T-helper 1 cell (primary cell): Measurements from ENCODE around the gene AP4S1.
A peak's percentile ranks its signal among the peaks of the same experiment; 100 is the strongest.
"Not testable (repeated sequence)": the region's sequence is repeated elsewhere in the genome, so short reads cannot be mapped to it uniquely, and the experiment has no call there.

Experiments
- DNase-seq, 5 donors: peaks; one replicate each; pipeline ENCODE4 v3.0.0-alpha.2; 2012 to 2020
- total RNA-seq, 4 donors: gene quantifications; one replicate each; lab custom pipeline; 2026; lab: John Stamatoyannopoulos, UW

The AP4S1 gene, protein sequence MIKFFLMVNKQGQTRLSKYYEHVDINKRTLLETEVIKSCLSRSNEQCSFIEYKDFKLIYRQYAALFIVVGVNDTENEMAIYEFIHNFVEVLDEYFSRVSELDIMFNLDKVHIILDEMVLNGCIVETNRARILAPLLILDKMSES
- total RNA-seq: 17.1 to 26.9 (median 22.7) reads per million in 4 donors

DNA sequence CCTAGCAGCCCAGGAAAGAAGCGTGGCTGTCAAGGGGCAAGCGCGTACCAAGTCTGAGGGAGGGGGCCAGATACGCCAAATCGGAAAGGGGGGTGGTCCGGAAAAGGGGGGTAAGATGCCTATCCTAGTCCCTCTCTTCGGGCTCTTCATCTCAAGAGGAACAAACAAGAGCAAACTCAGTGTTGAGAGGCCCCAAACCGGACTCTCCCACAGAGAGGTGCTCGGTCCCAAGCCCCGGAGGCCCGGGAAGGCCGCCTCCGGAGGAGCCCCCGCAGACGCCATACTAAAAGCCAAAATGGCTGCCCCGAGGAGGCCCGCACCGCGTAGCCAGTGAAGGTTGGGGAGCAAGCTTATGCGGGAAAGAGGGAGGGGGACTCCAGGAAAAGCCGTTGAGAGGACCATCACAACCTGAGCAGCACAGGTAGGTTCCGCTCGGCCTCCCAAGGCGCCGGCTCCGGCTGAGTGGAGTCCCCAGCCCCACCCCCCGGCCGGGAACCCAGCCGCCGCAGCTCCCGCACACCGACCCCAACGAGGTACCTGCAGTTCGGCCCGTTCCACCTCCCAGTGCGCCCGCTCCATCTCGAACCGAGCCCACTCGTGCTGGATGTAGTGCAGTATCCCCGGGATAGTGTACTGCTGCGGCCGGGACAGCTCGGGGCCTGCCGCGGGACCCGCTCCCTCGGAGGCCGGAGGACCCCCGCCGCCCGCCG is at the start of gene AP4S1:
AP4S1 (plus strand) TSS at position 283 of the 710 bp plus-strand sequence. CDS start 40,548 bp downstream, outside the sequence.
- DNase-seq: peak; percentile 27 to 46 (median 31)

DNA sequence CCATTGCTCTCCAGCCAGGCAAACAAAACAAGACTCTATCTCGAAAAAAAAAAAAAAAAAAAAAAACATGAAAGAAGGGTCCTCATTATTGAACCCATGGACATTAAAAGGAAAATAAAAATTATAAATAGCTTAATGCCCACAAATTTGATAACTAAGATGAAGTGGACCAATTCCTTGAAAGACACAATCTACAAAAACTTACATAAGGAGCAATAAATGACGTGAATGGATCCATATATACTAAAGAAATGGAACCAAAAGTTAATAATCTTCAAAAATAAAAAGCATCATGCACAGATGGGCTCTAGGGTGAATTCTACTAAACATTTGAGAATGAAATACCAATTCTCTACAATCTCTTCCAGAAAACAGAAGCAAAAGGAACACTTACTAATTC is 47.7 kb upstream of the AP4S1 start:
- no peak for DNase-seq

DNA sequence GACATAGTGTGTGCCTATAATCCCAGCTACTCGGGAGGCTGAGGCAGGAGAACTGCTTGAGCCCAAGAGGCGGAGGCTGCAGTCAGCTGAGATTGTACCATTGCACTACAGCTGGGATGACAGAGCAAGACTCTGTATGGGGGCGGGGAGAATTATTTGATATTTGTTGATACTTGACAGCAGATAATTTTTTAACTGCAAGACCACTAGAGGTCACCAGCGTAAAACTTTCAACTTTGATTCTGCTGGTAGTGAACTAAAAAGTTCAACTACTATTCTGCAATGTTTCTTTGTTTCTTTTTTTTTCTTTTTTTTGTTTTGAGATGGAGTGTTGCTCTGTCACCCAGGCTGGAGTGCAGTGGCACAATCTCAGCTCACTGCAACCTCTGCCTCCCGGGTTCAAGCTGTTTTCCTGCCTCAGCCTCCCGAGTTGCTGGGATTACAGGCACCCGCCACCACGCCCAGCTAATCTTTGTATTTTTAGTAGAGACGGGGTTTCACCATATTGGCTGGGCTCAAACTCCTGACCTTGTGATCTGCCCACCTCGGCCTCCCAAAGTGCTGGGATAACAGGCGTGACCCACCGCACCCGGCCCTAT is 45.2 kb upstream of the AP4S1 start:
- DNase-seq: peak in 4 of 5 donors; percentile 9 to 45 (median 30)

DNA sequence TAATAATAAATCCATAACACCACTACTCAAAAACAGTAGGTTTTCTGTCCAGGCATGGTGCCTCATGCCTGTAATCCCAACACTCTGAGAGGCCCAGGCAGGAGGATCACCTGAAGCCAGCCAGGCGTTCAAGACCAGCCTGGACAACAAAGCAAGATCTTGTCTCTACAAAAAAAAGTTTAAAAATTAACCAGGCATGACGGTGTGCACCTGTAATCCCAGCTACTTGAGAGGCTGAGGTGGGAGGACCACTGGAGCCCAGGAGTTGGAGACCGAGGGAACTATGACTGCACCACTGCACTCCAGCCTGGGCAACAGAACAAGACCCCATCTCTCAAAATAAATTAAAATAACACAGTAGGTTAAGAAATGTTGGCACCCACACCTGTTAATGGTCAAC is 44.5 kb upstream of the AP4S1 start:
- no peak for DNase-seq

DNA sequence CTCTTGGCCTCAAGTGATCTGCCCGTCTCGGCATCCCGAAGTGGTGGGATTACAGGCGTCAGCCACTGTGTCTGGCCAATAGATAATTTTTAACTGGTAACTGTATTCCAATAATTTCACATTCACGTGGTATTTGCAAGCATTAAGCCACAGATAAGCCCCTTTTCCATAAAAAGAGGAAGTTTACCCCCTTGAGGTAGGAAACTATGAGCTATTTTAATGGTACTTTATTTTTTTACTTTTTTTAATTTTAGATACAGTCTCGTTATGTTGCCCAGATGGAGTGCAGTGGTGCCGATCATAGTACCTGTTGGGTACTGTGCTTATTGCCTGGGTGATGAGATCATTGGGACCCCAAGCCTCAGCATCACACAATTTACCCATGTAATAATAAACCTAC is 42.9 kb upstream of the AP4S1 start:
- no peak for DNase-seq

DNA sequence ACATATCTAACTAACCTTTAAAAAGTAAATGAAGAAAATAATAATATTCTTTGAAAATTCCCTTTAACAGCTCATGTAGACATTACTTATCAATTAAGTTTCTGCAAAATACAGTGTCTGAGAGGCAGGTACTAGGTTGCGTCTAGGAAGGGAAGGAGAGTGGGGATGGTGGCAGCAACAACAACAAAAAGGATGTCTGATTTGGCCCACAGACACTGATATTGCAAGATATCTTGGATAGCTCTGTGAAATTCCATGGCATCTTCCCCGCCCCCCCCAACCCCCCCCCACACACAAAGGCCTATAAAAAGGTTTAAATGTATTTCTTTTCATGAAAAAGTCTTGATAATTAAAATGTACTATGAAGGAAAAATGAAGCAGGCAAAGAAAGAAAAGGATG is 41.6 kb upstream of the AP4S1 start:
- no peak for DNase-seq

DNA sequence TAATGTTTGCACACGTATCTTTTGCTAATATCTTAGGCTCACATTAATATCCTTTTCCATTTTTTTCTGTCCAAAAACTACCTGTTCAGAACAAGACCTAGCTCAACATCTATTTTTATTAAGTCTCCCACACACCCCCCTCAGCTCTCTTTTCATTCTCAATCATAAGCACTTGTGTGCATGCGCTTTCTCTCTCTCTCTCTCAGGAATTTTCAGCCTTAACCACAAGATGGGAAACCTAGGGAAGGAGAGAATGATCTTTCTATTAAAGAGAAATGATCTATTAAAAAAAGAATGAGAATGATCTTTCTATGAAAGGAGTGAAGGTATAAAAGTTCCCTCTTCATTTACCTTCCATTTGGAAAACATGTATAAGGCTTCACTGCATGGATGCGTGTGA is 39.7 kb upstream of the AP4S1 start:
- DNase-seq: no peak

DNA sequence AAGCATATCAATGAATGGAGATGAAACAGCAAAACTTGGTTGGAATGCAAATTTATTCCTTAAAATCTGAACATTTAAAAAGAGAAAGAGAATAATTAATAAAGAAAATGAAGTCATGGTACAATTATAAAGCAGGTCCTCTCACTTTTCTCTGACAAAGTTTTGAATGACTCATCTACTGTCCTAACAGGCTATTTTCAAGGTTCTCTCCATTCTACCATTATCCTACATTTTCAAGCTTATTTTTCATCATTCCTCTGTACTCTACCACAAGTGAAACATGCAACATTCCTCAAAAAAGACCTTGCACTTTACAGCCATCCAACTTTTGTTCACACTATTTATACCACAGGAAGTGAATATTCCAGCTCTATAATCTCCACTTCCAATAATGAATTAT is 36.9 kb upstream of the AP4S1 start:
- DNase-seq: no peak

DNA sequence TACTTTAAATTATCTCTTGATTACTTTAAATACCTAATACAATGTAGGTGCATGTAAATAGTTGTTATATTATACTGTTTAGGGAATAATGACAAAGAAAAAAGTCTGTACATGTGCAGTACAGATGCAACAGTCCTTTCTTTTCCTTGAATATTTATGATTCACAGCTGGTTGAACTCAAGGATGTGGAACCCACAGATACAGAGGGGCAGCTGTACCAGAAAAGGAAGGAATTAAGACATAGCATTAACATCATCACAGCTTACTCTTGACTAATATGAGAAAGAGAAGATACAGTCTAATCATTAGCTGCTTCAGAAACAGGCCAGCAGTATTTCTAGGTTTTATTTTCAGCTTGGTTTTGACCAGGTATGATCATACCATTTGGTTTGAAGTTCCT is 34.7 kb upstream of the AP4S1 start:
- no peak for DNase-seq

DNA sequence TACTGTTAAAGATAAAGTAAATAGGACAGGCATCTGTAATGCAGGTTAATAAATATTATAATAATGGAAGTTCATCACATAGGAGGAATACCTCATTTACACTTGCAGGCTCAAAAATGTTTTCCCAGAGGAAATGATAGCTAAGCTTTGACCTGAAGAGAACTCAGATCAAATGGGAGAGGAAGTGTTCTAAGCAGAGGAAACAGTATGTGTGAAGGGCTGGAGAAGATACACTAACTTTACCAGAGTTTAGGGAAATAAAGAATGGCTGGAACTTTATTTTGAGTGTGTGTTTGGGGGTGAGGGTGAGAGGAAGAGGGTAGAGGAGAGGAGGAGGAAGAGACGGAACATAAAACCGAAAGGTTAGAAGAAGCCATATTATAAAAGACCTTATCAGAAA is 34.0 kb upstream of the AP4S1 start:
- DNase-seq: no peak

DNA sequence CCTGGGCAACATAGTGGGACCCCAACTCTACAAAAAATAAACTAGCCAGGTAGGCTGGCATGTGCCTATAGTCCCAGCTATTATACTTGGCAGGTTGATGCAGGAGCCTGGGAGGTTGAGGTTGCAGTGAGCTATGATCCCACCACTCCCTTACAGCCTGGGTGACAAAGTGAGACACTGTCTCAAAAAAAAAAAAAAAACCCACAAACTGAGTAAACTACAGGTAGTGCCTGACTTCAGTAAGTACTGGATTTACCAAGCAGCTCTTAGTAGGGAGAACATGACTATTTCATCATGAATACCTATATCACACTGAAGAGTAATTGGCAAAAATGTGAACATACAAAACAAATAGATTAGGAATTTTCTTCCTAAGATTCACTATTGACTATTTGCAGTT is 32.4 kb upstream of the AP4S1 start:
- no peak for DNase-seq

DNA sequence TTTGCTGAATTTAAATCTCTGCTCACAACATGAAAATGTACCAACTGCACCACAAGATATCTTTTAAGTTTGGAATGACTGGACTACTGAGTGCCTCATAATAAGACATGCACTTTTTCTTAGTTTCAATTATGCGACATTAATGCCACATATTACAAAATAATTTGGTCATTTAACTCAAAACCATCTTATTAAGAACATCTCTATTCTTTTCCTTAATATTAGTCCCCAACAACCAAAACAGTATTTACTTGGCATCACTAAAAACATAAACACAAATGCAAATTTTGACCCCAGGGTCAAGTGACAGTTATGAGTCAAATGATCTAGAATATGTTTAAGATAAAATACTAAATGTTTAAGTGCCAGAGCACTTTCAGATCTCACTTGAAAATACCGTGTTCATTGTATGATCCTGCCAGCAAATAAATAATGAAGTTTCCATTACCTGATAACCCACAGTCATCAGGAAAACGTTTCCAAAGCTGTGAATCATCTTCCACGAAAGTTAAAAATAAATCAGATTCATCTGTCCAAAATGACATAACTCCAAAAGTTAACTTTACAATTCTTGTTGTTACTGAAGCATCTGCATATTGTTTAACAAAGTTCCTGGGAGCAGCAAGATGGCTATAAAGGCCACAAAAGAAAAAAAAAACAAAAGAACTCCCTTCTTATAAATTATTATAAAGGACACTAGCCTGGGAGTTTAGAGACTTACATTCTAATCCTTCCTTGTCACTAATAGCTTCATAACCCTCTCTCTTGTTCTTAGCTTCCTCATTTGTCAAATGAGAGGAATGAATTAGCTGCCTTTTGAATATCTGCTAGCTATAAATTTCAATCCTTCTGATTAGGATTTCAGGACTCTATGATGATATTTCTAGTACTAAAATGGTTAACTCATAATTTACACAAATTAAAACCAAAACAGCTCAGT is 30.5 kb upstream of the AP4S1 start:
- DNase-seq: peak in 1 of 5 donors; percentile 4

DNA sequence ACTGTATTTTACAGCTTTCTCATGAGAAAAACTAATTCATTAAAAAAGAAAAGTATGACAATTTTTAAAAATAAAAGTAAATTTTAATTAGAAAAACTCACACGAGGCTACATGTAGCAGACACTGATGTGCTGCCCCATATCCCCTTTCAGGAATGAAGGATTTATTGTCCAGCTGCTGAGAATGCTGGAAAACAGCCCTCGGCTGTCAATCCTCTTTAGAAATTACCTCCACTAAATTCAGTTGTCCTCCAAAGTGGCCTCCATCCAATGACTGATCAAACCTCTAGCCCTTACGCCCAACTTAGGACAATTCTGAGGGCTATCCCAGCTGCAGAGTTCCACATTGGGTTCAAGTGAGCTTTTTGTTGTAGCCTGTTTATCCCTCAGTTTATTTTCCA is 29.8 kb upstream of the AP4S1 start:
- no peak for DNase-seq

DNA sequence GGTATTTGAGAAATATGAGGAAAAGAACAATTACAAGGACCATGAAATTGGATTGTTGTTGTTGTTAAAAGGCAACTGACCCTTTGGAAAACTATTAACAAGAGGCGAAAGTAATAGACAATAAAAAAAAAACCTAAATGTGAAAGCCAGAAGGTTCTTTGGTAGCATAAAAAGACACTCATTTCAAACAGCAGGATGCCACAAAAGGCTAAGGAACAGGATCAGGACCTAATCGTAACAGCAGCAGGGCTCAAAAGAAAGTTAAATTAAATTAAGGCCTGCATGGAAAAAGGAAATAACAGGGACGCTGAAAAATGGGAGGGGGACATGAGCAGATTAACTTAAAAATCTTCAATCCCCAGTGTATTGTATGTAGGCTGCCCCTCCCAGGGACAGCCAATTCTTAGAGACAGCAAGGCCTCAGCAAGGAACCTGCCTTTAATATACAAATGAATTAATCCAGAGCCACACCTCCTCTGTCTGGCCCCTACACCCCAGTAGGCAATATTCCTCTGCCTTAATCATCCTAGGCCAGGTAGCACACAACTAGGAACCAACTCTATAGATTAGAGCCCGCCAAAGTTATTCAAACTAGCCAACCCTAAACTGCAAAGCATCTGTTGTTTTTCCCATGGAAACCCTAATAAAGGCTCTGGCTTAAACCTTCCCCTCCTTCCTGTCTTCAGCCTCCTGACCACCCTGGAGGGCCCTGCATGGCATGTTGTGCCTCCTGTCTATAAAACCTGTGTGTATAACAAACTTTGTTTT is 28.4 kb upstream of the AP4S1 start:
- no peak for DNase-seq

DNA sequence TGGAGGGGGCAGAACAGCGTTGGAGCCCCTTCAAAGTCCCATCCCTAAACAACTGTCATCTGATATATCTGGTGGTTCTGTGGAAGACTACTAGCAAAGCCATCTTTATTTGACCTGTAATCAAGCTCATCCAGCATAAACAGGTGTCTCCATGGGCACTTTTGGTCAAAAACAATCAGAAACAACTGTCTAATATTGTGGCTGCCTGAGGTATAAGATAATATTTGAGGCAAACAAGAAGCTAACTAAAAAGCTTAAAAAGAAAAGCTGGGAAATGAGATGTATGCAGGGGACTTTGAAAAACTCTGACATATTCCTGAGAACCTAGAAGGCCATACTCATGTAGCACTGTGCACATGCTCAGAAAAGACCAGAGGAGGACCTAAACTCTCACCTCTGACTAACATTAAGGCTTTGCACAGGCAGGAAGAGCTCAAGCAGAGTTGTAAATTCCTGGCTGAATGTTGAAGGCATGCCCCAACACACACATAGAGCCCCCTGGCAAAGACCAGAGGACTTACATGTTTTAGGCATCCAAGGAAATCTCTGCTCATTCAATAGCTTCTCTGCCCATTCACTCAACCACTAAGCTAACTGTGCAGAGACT is 27.2 kb upstream of the AP4S1 start:
- DNase-seq: no peak

DNA sequence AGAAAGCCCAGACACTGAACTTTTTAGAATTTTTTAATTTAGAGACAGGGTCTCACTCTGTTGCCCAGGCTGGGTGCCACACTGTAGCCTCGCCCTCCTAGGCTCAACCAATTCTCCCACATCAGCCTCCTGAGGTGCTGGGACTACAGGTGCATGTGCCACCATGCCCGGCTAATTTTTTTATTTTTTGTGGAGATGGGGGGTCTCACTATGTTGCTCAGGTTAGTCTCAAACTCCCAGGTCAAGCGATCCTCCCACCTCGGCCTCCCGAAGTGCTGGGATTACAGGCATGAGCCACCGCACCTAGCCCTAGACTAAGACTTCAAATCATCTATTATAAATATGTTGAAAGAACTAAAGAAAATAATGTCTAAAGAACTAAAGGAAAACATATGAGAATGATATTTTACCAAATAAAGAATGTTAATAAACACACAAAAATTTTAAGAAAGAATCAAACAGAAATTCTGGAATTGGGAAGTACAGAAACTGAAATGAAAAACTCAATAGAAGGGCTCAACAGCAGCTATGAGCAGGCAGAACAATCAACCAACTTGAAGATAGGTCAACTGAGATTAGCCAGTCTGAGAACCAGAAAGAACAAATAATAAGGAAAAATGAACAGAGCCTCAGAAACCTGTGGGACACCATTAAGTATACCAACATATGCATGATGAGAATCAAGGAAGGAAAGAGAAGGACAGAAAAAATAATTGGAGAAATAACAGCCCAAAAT is 26.2 kb upstream of the AP4S1 start:
- no peak for DNase-seq

DNA sequence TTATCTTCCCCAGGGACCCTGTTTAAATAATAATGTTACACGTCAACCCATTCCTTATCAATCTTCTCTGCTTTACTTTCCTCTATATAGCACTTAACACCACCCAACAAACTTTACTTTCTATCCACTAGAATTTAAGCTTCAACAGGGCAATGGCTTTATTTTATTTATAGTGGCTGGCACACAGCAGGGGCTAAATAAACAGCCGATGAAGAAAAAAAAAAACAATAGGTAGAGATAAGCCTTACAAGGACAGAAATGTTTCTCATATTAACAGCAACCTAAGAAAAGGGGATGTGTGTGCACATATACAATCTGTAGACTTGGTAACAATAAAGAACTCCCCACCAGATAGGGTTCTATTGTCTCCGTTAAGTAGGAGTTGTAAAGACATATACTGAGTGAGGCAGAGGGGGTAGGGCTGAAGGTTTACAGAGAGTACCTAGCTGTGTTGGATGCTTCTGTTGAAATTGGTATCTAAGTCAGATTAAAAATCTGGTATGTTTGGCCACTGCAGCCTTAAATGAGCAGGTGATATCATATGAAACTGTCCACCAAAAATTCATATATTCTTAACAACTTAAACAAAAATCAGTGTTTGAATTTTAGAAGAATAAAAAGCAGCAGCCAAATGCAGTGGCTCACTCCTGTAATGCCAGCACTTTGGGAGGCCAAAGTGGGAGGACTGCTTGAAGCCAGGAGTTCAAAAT is 24.7 kb upstream of the AP4S1 start:
- DNase-seq: no peak

DNA sequence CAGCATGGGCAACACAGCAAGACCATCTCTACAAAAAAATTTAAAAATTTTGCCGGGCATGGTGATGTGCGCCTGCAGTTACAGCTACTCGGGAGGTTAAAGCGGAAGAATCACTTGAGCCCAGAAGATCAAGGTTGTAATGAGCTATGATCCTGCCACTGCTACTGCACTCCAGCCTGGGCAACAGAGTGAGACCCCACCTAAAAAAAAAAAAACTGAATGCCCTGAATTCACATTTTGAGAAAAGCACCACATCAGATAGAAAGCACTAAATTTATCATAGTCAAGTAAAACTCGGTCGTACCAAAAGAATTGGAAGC is 24.1 kb upstream of the AP4S1 start:
- no peak for DNase-seq

DNA sequence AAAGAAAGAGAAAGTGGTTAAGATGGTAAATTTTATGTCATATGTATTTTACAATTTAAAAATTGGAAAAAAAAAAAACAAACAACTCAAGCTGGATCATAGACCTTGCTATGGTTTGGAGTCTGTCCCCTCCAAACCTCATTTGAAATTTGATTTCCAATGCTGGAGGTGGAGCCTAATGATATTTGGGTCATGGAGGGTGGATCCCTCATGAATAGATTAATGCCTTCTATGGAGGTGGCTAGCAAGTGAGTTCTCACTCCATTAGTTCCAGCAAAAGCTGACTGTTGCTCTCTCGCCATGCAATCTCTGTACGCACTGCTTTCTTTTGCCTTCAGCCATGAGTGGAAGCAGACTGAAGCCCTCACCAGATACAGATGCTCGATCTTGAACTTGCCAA is 22.2 kb upstream of the AP4S1 start:
- no peak for DNase-seq

DNA sequence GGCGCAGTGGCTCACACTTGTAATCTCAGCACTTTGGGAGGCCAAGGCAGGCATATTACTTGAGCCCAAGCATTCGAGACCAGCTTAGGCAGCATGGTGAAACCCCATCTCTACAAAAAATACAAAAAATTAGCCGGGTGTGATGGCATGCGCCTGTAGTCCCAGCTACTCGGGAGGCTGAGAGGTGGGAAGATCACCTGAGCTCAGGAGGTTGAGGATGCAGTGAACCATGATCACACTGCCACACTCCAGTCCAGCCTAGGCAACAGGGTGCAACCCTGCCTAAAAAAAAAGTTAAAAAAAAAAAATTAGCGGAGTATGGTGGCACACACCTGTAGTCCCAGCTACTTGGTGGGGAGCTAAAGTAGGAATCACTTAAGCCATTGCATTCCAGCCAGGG is 21.4 kb upstream of the AP4S1 start:
- not testable (repeated sequence) for DNase-seq

DNA sequence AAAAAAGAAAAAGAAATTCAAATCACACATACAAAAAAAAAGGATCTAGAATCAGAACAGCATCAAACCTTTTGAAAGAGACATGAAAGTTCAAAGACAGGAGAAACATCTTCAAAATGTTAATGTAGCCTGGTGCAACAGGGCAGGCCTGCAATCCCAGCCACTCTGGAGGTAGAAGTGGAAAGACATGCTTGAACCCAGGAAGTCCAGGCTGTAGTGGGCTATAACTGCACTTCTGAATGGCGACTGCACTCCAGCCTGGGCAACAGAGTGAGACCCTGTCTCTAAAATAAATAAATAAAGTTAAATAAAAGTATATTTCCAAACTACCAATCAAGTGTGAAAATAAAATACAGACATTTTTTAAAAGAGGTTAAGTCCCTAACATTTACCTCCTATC is 18.7 kb upstream of the AP4S1 start:
- no peak for DNase-seq
